Subcutaneous abdominal adipose tissue (tissue), 5 donors: Measurements from ENCODE around the gene PEAK1.
"Not testable (repeated sequence)": the region's sequence is repeated elsewhere in the genome, so short reads cannot be mapped to it uniquely, and the experiment has no call there.

ENCODE experiments used
- H3K27ac ChIP-seq: one replicate; pipeline ENCODE4 v1.7.0; 2013; ENCODE audit warnings: low read depth, mild to moderate bottlenecking, inconsistent platforms, low read length, moderate library complexity
- H3K27me3 ChIP-seq, 5 donors: one replicate each; pipeline ENCODE4 v1.7.0; 2013; ENCODE audit warnings: low read length in 5 of 5, inconsistent platforms in 1 of 5; ENCODE audit not compliant: control insufficient read depth in 5 of 5, insufficient read depth in 4 of 5
- H3K36me3 ChIP-seq, 5 donors: one replicate each; pipeline ENCODE4 v1.7.0; 2013; ENCODE audit warnings: low read length in 5 of 5; ENCODE audit not compliant: control insufficient read depth in 5 of 5, insufficient read depth in 5 of 5
- H3K4me1 ChIP-seq, 5 donors: one replicate each; pipeline ENCODE4 v1.7.0; 2013; ENCODE audit warnings: low read length in 5 of 5, mild to moderate bottlenecking in 3 of 5, moderate library complexity in 1 of 5; ENCODE audit not compliant: control insufficient read depth in 5 of 5, insufficient read depth in 5 of 5
- H3K4me3 ChIP-seq, 5 donors: one replicate each; pipeline ENCODE4 v1.7.0; 2013; ENCODE audit warnings: low read length in 5 of 5, low read depth in 1 of 5
- H3K9ac ChIP-seq, 5 donors: one replicate each; pipeline ENCODE4 v1.7.0; 2013; ENCODE audit warnings: low read length in 5 of 5, mild to moderate bottlenecking in 4 of 5, moderate library complexity in 3 of 5
- H3K9me3 ChIP-seq, 5 donors: one replicate each; pipeline ENCODE4 v1.7.0; 2013; ENCODE audit warnings: low read length in 5 of 5; ENCODE audit not compliant: control insufficient read depth in 5 of 5
- donor health status: healthy.
- donor health status: healthy.
- donor health status: healthy.
- donor health status: healthy.
- donor health status: healthy.

PEAK1 gene

DNA sequence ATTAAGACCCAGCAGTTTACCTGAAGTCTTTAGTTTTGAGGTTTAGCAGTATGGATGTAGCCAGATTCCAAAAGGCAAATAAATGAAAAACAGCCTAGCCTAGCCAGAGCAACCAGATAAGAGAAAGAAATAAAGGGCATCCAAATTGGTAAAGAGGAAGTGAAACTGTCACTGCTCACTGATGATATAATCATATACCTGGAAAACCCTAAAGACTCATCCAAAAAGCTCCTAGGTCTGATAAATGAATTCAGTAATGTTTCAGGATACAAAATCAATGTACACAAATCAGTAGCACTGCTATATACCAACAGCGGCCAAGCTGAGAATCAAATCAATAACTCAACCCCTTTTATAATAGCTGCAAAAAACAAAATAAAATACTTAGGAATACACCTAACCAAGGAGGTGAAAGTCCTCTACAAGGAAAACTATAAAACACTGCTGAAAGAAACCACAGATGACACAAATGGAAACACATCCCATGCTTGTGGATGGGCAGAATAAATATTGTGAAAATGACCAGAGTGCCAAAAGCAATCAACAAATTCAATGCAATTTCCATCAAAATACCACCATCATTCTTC lies 13.6 kb downstream of the PEAK1 start:
- H3K9ac ChIP-seq, H3K9me3 ChIP-seq, H3K4me3 ChIP-seq, H3K36me3 ChIP-seq, H3K27ac ChIP-seq, H3K27me3 ChIP-seq: not testable (repeated sequence)
- peaks cover 0 to 23% (median 13%) of the 10 kb centered on the region in 5 donors for H3K4me1 ChIP-seq

DNA sequence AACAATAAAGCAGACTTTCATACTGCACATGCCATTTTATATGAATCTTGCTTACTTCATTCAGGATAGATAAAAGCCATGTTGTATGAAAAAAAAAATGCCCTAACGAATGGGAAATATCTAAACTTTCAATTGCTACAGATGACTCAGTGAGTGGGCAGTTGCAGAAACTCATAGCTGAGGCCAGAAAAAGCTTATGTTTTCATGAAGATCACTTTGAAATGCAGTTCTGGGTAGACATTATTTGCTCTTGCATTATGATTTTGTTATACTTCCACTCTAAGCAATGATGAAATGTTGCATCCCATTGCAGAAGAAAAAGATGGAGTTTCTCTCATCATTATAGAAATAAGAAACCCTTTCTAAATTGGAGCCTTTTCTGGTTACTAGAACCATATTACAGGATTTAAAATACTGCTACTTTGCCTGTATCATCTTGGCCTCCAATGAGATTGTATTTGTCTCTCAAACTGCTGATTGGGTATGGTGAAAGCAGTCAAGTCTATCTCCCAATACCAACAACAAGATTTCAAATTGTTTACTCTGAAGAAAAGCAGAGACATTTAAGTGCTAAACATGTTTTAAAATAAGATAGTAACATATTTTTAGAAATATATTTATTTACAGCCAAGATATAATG lies 17.0 kb downstream of the PEAK1 start:
- no peaks in the 10 kb centered on the region for H3K36me3 ChIP-seq
- no peak overlapping the region for H3K9ac ChIP-seq
- H3K27ac ChIP-seq, result no peak overlapping the region
- H3K27me3 ChIP-seq, result no peaks in the 10 kb centered on the region
- H3K4me1 ChIP-seq, result peaks cover 0 to 10% (median 0%) of the 10 kb centered on the region in 5 donors
- H3K9me3 ChIP-seq, result peaks cover 0 to 23% (median 15%) of the 10 kb centered on the region in 5 donors
- H3K4me3 ChIP-seq, result no peak overlapping the region

- Histone ChIP-seq H3K4me1 (peaks cover 0 to 10% (median 0%) of the 10 kb centered on the region in 5 donors), H3K27me3 (no peaks in the 10 kb centered on the region), H3K36me3 (no peaks in the 10 kb centered on the region), H3K27ac (no peak overlapping the region), H3K9ac (no peak overlapping the region), H3K9me3 (peaks cover 4 to 29% (median 15%) of the 10 kb centered on the region in 5 donors), H3K4me3 (no peak overlapping the region)
Measured at GRCh38 chr15:77400258-77400657, 19.6 kb downstream of the PEAK1 start.

- H3K9ac ChIP-seq, result no peak overlapping the region
- H3K36me3 ChIP-seq, result peaks cover 0 to under 1% (median 0%) of the 10 kb centered on the region in 5 donors
- H3K27me3 ChIP-seq, result no peaks in the 10 kb centered on the region
- H3K27ac ChIP-seq, result no peak overlapping the region
- H3K9me3 ChIP-seq, result peaks cover 7 to 38% (median 15%) of the 10 kb centered on the region in 5 donors
- H3K4me1 ChIP-seq, result peaks cover 0 to 11% (median 0%) of the 10 kb centered on the region in 5 donors
- H3K4me3 ChIP-seq, result no peak overlapping the region
Measured at GRCh38 chr15:77398927-77399326, 21.0 kb downstream of the PEAK1 start.

GRCh38 chr15:77396692-77397091 lies 23.2 kb downstream of the PEAK1 start:
- Histone ChIP-seq H3K9ac (no peak overlapping the region), H3K27me3 (no peaks in the 10 kb centered on the region), H3K36me3 (peaks cover 0 to 3% (median 0%) of the 10 kb centered on the region in 5 donors), H3K27ac (no peak overlapping the region), H3K4me1 (peaks cover 0 to 14% (median 7%) of the 10 kb centered on the region in 5 donors), H3K4me3 (no peak overlapping the region), H3K9me3 (peaks cover 7 to 38% (median 15%) of the 10 kb centered on the region in 5 donors)

DNA sequence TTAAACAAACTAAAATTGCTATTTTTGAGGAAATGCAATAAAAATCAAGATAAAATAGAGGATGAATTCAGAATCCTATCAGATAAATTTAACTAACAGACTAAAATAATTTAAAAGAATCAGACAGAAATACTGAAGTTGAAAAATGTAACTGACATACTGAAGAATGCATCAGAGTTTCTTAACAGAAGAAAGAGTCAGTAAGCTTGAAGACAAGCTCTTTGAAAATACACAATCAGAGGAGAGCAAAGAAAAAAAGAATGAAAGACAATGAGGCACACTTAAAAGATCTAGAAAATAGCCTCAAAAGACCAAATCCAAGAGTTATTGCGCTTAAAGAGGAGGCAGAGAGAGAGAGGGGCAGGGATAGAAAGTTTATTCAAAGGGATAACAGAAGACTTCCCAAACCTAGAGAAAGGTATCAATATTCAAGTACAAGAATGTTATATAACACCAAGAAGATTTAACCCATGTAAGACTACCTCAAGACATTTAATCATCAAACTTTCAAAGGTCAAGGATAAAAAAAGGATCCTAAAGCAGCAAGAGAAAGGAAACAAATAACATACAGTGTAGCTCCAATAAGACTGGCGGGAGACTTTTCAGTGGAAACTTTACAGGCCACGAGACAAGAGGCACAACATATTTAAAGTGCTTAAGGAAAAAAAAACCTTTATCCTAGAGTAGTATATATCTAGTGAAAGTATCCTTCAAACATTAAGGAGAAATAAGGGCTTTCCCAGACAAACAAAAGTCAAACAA lies 24.7 kb downstream of the PEAK1 start:
- Histone ChIP-seq H3K4me3 (no peak overlapping the region), H3K36me3 (peaks cover 0 to 3% (median 0%) of the 10 kb centered on the region in 5 donors), H3K9me3 (peaks cover 7 to 35% (median 15%) of the 10 kb centered on the region in 5 donors), H3K27me3 (no peaks in the 10 kb centered on the region), H3K27ac (no peak overlapping the region), H3K4me1 (peaks cover 0 to 25% (median 21%) of the 10 kb centered on the region in 5 donors), H3K9ac (no peak overlapping the region)

- H3K9ac ChIP-seq, result no peak overlapping the region
- peaks cover 0 to 29% (median 25%) of the 10 kb centered on the region in 5 donors for H3K4me1 ChIP-seq
- H3K27me3 ChIP-seq, result no peaks in the 10 kb centered on the region
- no peak overlapping the region for H3K27ac ChIP-seq
- peaks cover 0 to 3% (median 0%) of the 10 kb centered on the region in 5 donors for H3K36me3 ChIP-seq
- peaks cover 4 to 19% (median 5%) of the 10 kb centered on the region in 5 donors for H3K9me3 ChIP-seq
- H3K4me3 ChIP-seq, result no peak overlapping the region
Measured at GRCh38 chr15:77393471-77393840, 26.4 kb downstream of the PEAK1 start.

DNA sequence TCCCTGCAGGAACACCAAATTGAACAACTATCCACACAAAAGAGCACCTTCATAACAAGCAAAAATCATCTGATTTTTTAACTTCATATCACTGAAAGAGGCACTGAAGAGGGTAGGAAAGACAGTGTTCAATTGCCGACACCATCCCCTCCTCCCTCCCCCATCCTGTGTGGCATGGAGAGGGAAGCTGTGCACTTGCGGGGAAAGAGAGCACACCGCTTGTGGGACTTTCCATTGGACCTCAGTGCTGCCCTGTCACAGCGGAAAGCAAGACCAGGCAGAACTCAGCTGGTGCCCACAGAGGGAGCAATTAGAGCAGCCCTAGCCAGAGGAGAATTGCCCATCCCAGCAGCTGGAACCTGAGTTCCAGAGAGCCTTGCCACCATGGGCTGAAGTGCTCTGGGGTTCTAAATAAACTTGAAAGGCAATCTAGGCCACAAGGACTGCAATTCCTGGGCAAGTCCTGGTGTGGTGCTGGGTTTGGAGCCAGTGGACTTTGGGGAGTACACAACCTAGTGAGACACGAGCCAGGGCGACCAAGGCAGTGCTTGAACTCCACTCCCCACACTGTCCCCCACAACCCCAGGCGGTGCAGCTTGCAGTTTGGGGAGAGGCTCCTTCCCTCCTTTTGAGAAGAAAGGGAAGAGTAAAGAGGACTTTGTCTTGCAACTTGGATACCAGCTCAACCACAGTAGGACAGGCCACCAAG lies 27.0 kb downstream of the PEAK1 start:
- Histone ChIP-seq H3K36me3 (peaks cover 0 to 3% (median 0%) of the 10 kb centered on the region in 5 donors), H3K9ac (no peak overlapping the region), H3K27me3 (no peaks in the 10 kb centered on the region), H3K27ac (no peak overlapping the region), H3K4me1 (peaks cover 0 to 30% (median 27%) of the 10 kb centered on the region in 5 donors), H3K9me3 (peaks cover 0 to 15% (median 5%) of the 10 kb centered on the region in 5 donors), H3K4me3 (no peak overlapping the region)

DNA sequence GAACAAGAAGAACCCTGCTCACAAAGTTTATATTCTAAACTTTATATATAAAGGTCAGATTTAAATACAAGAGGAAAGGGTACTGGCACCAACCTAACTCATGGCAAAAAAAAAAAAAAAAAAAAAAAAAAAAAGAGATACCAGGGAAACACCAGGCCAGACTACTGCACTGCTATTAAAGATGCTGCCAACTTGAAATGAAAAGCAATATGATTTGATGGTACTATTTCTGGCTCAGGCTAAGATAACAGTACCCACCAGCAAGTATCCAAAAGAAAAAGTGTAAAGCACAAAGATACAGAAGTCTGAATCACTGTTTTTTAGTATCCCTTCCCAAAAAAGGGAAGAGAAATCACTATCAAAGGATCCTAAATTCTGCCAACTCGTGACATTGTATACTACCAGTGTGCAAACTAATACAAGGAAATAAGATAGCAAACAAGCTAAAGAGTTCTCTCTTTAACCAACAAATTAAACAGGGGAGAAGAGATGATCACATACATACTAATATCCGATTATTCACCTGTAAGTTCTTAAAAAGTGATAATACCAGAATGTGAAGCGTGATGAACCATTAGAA lies 28.4 kb downstream of the PEAK1 start:
- no peaks in the 10 kb centered on the region for H3K27me3 ChIP-seq
- H3K9ac ChIP-seq, result no peak overlapping the region
- peaks cover 0 to 15% (median 5%) of the 10 kb centered on the region in 5 donors for H3K9me3 ChIP-seq
- H3K4me3 ChIP-seq, result no peak overlapping the region
- H3K4me1 ChIP-seq, result peaks cover 0 to 36% (median 35%) of the 10 kb centered on the region in 5 donors
- H3K27ac ChIP-seq, result no peak overlapping the region
- H3K36me3 ChIP-seq, result peaks cover 0 to 3% (median 0%) of the 10 kb centered on the region in 5 donors
